HepG2 (cell line): ENCODE data around the gene SMAP1. TPM values are rescaled to one million over a fixed set of nuclear protein-coding genes. Genes with fewer than 3 reads are reported as not detected.

Source experiments
- FLYWCH1 ChIP-seq: sonication (generic); formaldehyde crosslinking; IDR thresholded peaks from 2 replicates; pipeline ENCODE4 v1.8.1; 2023; ENCODE audit warnings: mild to moderate bottlenecking, missing genetic modification reagents
- GATA4 ChIP-seq: sonication (generic); IDR thresholded peaks from 2 replicates; pipeline ENCODE4 v1.6.1; 2016; ENCODE audit warnings: antibody characterized with exemption, low read depth, borderline replicate concordance
- HMGXB4 ChIP-seq, 2 experiments: sonication (generic) in 1 of 2; formaldehyde crosslinking in 1 of 2; IDR thresholded peaks; 2 replicates each; pipeline versions ENCODE4 v1.4.0 to v1.6.1; 2018 to 2020; ENCODE audit warnings: missing genetic modification reagents in 2 of 2, borderline replicate concordance in 1 of 2, low read depth in 1 of 2, mild to moderate bottlenecking in 1 of 2, missing biosample characterization in 1 of 2
- HNRNPH1 ChIP-seq: fragments of 200-400 bp; formaldehyde crosslinking; optimal IDR thresholded peaks from 2 replicates; pipeline ENCODE3; 2017; ENCODE audit warnings: mild to moderate bottlenecking, low read depth, low read length
- HNRNPK ChIP-seq: fragments of 200-400 bp; formaldehyde crosslinking; IDR thresholded peaks from 2 replicates; pipeline ENCODE4 v1.6.1; 2018; ENCODE audit warnings: low read length, low read depth, moderate library complexity, mild to moderate bottlenecking; ENCODE audit not compliant: poor library complexity, severe bottlenecking
- HNRNPUL1 ChIP-seq: fragments of 200-400 bp; formaldehyde crosslinking; IDR thresholded peaks from 2 replicates; pipeline ENCODE4 v1.6.1; 2017; ENCODE audit warnings: low read depth, mild to moderate bottlenecking, low read length, moderate library complexity
- IKZF5 ChIP-seq: IDR thresholded peaks from 2 replicates; pipeline ENCODE4 v1.6.1; 2018; ENCODE audit warnings: missing genetic modification reagents, mild to moderate bottlenecking, missing compliant biosample characterization
- MED1 ChIP-seq: sonication (generic); formaldehyde crosslinking; IDR thresholded peaks from 2 replicates; pipeline ENCODE4 v1.4.0; 2020; ENCODE audit warnings: missing genetic modification reagents
- MXD4 ChIP-seq: IDR thresholded peaks from 2 replicates; pipeline ENCODE4 v1.6.1; 2016; ENCODE audit warnings: mild to moderate bottlenecking, missing biosample characterization, missing genetic modification reagents
- NCOR1 ChIP-seq: fragments of 200-600 bp; sonication (generic); IDR thresholded peaks from 2 replicates; pipeline ENCODE4 v1.7.0; 2017; ENCODE audit warnings: antibody characterized with exemption, low read length, borderline replicate concordance
- PITX1 ChIP-seq: sonication (generic); formaldehyde crosslinking; IDR thresholded peaks from 2 replicates; pipeline ENCODE4 v1.5.1; 2020; ENCODE audit warnings: mild to moderate bottlenecking, missing genetic modification reagents
- ZFP62 ChIP-seq: sonication (generic); formaldehyde crosslinking; IDR thresholded peaks from 2 replicates; pipeline ENCODE4 v1.4.0; 2020; ENCODE audit warnings: missing genetic modification reagents
- ZNF646 ChIP-seq: sonication (generic); formaldehyde crosslinking; IDR thresholded peaks from 2 replicates; pipeline ENCODE4 v1.9.0; 2021; ENCODE audit warnings: mild to moderate bottlenecking, missing genetic modification reagents
- ZNF687 ChIP-seq: sonication (generic); formaldehyde crosslinking; IDR thresholded peaks from 2 replicates; pipeline ENCODE4 v1.5.1; 2020; ENCODE audit warnings: mild to moderate bottlenecking, missing genetic modification reagents, moderate library complexity
- polyA plus RNA-seq, 8 experiments: library from polyadenylated mRNA; depleted of rRNA in 3 of 8; stranded (reverse) in 7 of 8; unstranded in 1 of 8; fragments of >200 nt; fragmentation: Illumina TruSeq in 4 of 8; extraction: Trizol in 4 of 8; gene quantifications; 2 replicates each; pipeline versions ENCODE4 v1.2.1 to v1.2.3, GENCODE V29; 2011 to 2016; ENCODE audit warnings: low read depth in 4 of 8, missing spikeins in 1 of 8, mixed read lengths in 1 of 8; ENCODE audit not compliant: insufficient read depth in 1 of 8
- total RNA-seq, 5 experiments: library from RNA; depleted of rRNA; stranded (reverse); fragments of >200 nt; fragmentation: Illumina TruSeq; extraction: Trizol; gene quantifications; 2 replicates each; pipeline ENCODE4 v1.2.3, GENCODE V29; 2016; ENCODE audit warnings: low read depth in 1 of 5

SMAP1 gene
- total and polyA plus RNA-seq, 2 of the 13 experiments (the other 11 are each of a cell fraction or from before 2014, with no cell fraction given), result 13.4 to 17.8 TPM

- TF ChIP-seq HNRNPK, result no peak
- peak; percentile 31; the same call in 1 of the 2 replicates for TF ChIP-seq IKZF5 (CRISPR knock-in tag)
- TF ChIP-seq ZFP62, result no peak
- TF ChIP-seq HNRNPUL1, result no peak
- no peak for TF ChIP-seq PITX1
- TF ChIP-seq MED1 (CRISPR knock-in tag), result 0 out of 2 replicates have a peak, but pooled peaks have one; percentile 14
- TF ChIP-seq NCOR1, result no peak
- peak; percentile 22 to 50; a peak in 2 of 4 replicates for TF ChIP-seq HMGXB4 (CRISPR knock-in tag; IDR thresholded peaks at IDR 0.05; ENCODE audit: borderline replicate concordance in 1 of 2, low read depth in 1 of 2)
- TF ChIP-seq GATA4, result no peak
- no peak for TF ChIP-seq ZNF646 (CRISPR knock-in tag)
- TF ChIP-seq ZNF687 (CRISPR knock-in tag), result 0 out of 2 replicates have a peak, but pooled peaks have one; percentile 25
- no peak for TF ChIP-seq MXD4 (CRISPR knock-in tag)
- TF ChIP-seq FLYWCH1 (CRISPR knock-in tag), result no peak
- no peak for TF ChIP-seq HNRNPH1
These were observed 216.6 kb downstream of the SMAP1 start (continued) for GRCh38 chr6:70884074-70884983.
